C4-2B (cell line): ENCODE measurements around the gene FIP1L1.

Experiments used
- ZFX ChIP-seq: fragments of 450-650 bp; IDR thresholded peaks from 2 replicates; pipeline ENCODE4 v1.6.1; 2017
- TF ChIP-seq, protein P1 (sequence below): fragments of 450-650 bp; conservative IDR thresholded peaks from 2 replicates; pipeline ENCODE4 v1.5.1; 2017; ENCODE audit warnings: mild to moderate bottlenecking

DNA sequence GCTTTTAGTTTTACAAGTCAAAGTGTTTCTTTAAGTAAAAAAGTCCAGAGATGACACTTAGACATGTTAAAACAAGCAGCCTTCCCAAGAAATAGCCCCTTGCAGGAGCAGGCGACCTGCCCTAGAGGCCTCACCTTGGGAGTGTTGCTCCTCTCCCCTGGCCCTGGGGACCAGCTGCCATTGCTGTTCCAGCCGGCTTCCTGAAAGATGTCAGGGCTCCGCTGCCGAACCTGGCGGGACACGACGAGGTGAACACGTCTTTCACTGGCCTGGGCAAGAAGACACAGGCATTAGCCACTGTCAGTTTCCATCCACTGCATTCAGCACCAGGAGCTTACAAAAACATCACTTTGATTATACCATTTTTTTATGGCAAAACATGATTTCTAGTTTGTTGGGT, 104.1 kb downstream of the FIP1L1 start:
- TF ChIP-seq, protein P1, sequence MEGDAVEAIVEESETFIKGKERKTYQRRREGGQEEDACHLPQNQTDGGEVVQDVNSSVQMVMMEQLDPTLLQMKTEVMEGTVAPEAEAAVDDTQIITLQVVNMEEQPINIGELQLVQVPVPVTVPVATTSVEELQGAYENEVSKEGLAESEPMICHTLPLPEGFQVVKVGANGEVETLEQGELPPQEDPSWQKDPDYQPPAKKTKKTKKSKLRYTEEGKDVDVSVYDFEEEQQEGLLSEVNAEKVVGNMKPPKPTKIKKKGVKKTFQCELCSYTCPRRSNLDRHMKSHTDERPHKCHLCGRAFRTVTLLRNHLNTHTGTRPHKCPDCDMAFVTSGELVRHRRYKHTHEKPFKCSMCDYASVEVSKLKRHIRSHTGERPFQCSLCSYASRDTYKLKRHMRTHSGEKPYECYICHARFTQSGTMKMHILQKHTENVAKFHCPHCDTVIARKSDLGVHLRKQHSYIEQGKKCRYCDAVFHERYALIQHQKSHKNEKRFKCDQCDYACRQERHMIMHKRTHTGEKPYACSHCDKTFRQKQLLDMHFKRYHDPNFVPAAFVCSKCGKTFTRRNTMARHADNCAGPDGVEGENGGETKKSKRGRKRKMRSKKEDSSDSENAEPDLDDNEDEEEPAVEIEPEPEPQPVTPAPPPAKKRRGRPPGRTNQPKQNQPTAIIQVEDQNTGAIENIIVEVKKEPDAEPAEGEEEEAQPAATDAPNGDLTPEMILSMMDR: no peak
- no peak for TF ChIP-seq ZFX
